Colonic mucosa (tissue), 4 donors: ENCODE results near the gene COL13A1. TPM values are rescaled to one million over a fixed set of nuclear protein-coding genes. Genes with fewer than 3 reads are reported as not detected.

ENCODE experiments used
- DNase-seq: peaks from one replicate; pipeline ENCODE4 v3.0.0-alpha.2; 2020
- H3K27ac ChIP-seq: fragments of 200-600 bp; one replicate; pipeline ENCODE4 v1.8.0; 2021
- H3K27me3 ChIP-seq: fragments of 200-600 bp; one replicate; pipeline ENCODE4 v1.8.0; 2021
- H3K36me3 ChIP-seq: fragments of 200-600 bp; one replicate; pipeline ENCODE4 v1.8.0; 2021
- H3K4me1 ChIP-seq: fragments of 200-600 bp; one replicate; pipeline ENCODE4 v1.8.0; 2021; ENCODE audit warnings: mild to moderate bottlenecking
- H3K4me3 ChIP-seq: fragments of 200-600 bp; one replicate; pipeline ENCODE4 v1.8.0; 2021
- H3K9ac ChIP-seq, 2 donors: one replicate each; pipeline ENCODE4 v1.7.0; 2013; ENCODE audit warnings: control low read depth in 2 of 2, low read depth in 2 of 2, low read length in 2 of 2
- H3K9me3 ChIP-seq: fragments of 200-600 bp; one replicate; pipeline ENCODE4 v1.8.0; 2021
- intact Hi-C: fragments of 100-400 bp; cut with DNase I; formaldehyde crosslinking; loops from one replicate; pipeline ENCODE4 v1.14.1; 2022
- total RNA-seq, 2 donors: library from RNA; stranded (reverse); fragmentation: NEBNext Ultra II Directional in 1 of 2; extraction: Animal tissue kit (Norgen Biotek cat#: 25700) in 1 of 2; gene quantifications; one replicate each; pipeline ENCODE4 v1.2.1, GENCODE V29; 2021
- TF ChIP-seq, protein P1 (sequence below): fragments of 200-600 bp; IDR thresholded peaks from one replicate; pipeline ENCODE4 v1.8.0; 2022; ENCODE audit warnings: antibody characterized with exemption, mild to moderate bottlenecking
- donor health status: healthy.
- donor health status: DM: no; HTN: no; CAD: no.
- donor health status: DM: no; HTN: no; CAD: no.

COL13A1 gene
- total RNA-seq, 2 donors from 2014 or later = 1.0 to 1.1 TPM

GRCh38 chr10:69780077-69780476 is 21.6 kb upstream of the COL13A1 start:
- Histone ChIP-seq H3K4me3 (no peak overlapping the region), H3K36me3 (no peaks in the 10 kb centered on the region), H3K4me1 (no peaks in the 10 kb centered on the region), H3K27me3 (no peaks in the 10 kb centered on the region), H3K9me3 (no peaks in the 10 kb centered on the region), H3K9ac (no peak overlapping the region), H3K27ac (no peak overlapping the region)
- intact Hi-C loops = no loop called here
- DNase-seq = no peak
- TF ChIP-seq, protein P1, sequence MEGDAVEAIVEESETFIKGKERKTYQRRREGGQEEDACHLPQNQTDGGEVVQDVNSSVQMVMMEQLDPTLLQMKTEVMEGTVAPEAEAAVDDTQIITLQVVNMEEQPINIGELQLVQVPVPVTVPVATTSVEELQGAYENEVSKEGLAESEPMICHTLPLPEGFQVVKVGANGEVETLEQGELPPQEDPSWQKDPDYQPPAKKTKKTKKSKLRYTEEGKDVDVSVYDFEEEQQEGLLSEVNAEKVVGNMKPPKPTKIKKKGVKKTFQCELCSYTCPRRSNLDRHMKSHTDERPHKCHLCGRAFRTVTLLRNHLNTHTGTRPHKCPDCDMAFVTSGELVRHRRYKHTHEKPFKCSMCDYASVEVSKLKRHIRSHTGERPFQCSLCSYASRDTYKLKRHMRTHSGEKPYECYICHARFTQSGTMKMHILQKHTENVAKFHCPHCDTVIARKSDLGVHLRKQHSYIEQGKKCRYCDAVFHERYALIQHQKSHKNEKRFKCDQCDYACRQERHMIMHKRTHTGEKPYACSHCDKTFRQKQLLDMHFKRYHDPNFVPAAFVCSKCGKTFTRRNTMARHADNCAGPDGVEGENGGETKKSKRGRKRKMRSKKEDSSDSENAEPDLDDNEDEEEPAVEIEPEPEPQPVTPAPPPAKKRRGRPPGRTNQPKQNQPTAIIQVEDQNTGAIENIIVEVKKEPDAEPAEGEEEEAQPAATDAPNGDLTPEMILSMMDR = no peak

DNA sequence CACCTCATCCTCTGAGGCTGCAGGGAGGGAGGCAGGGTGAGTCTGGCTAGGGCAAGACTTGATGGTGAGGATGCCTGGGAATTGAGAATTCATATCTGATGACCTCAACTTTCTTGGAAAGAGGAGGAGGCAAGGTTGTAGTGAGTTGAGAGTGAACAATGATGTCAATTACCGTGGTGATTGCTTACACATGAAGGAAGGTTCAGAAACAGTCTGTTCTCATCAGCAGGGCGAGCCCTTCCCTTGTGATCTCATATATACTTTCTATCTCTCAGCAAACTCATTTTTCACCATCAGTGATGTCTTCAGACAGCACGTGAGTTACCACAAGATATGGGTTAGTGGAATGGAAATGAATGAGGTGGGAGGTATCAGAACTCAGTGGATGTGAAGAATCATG is 20.1 kb upstream of the COL13A1 start:
- Histone ChIP-seq H3K9me3 (no peaks in the 10 kb centered on the region), H3K27ac (no peak overlapping the region), H3K27me3 (no peaks in the 10 kb centered on the region), H3K9ac (no peak overlapping the region), H3K4me3 (no peak overlapping the region), H3K4me1 (no peaks in the 10 kb centered on the region), H3K36me3 (no peaks in the 10 kb centered on the region)
- TF ChIP-seq, protein P1 = no peak
- intact Hi-C loops = no loop called here
- DNase-seq = no peak

GRCh38 chr10:69783515-69783914 is 18.2 kb upstream of the COL13A1 start:
- Histone ChIP-seq H3K36me3 (no peaks in the 10 kb centered on the region), H3K9ac (no peak overlapping the region), H3K27me3 (no peaks in the 10 kb centered on the region), H3K4me1 (no peaks in the 10 kb centered on the region), H3K9me3 (no peaks in the 10 kb centered on the region), H3K4me3 (no peak overlapping the region), H3K27ac (no peak overlapping the region)
- TF ChIP-seq, protein P1 = no peak
- no peak for DNase-seq
- intact Hi-C loops = no loop called here

- no peaks in the 10 kb centered on the region for H3K27me3 ChIP-seq
- H3K4me1 ChIP-seq = no peaks in the 10 kb centered on the region
- no peak overlapping the region for H3K4me3 ChIP-seq
- intact Hi-C loops = loop anchor here (5.0 kb wide), 1 partner anchor 131 kb away; no protein-coding TSS in a partner anchor
- TF ChIP-seq, protein P1 = no peak
- H3K9ac ChIP-seq = no peak overlapping the region
- no peaks in the 10 kb centered on the region for H3K9me3 ChIP-seq
- no peak for DNase-seq
- no peaks in the 10 kb centered on the region for H3K36me3 ChIP-seq
- no peak overlapping the region for H3K27ac ChIP-seq
Measured at GRCh38 chr10:69786791-69787190, 14.9 kb upstream of the COL13A1 start.

DNA sequence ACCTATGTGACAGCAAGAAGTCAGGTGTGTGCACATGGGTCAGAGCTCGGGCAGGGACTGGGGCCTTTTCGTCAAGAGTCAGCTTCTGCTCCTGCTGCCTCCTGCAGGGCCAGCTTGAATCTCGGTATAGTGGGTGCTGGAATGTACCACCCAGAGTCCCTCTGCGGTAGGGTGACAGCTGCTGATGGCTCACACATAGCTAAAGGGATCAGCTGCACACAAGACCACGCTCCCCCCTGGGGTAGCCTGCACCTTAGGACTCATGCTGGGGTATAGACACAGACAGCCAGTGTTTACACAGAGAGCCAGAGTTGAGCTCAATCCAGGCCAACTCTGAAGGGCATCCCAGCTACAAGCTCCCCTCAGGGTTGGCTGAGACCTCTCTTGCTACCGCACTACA is 14.0 kb upstream of the COL13A1 start:
- Histone ChIP-seq H3K27ac (no peak overlapping the region), H3K9ac (no peak overlapping the region), H3K36me3 (no peaks in the 10 kb centered on the region), H3K4me1 (no peaks in the 10 kb centered on the region), H3K4me3 (no peak overlapping the region), H3K9me3 (no peaks in the 10 kb centered on the region), H3K27me3 (no peaks in the 10 kb centered on the region)
- TF ChIP-seq, protein P1 = no peak
- intact Hi-C loops = loop anchor here (5.0 kb wide), 1 partner anchor 130 kb away; no protein-coding TSS in a partner anchor
- no peak for DNase-seq
